ENCODE measurements around the gene ACSM4. TPM values are rescaled to one million over a fixed set of nuclear protein-coding genes. Genes with fewer than 3 reads are reported as not detected.
A peak's percentile ranks its signal among the peaks of the same experiment; 100 is the strongest.

Gene ACSM4
- polyA plus RNA-seq, 1 of the 3 experiments (the other 2 are of a cell fraction) = not detected

GRCh38 chr12:7374423-7375144 is 70.7 kb downstream of the ACSM4 start:
- Histone ChIP-seq H2AFZ (ENCODE audit: low read depth) (no peak overlapping the region), H3K9me3 (no peaks in the 10 kb centered on the region; the same call in 1 of the 2 replicates), H3K9ac (no peak overlapping the region), H3K79me2 (ENCODE audit: insufficient read depth) (no peaks in the 10 kb centered on the region), H3K27me3 (ENCODE audit: insufficient read depth) (no peaks in the 10 kb centered on the region; the same call in 1 of the 2 replicates), H3F3A (replicated peaks; ENCODE audit: insufficient read depth) (peaks cover 5% of the 10 kb centered on the region), H3K4me1 (ENCODE audit: control insufficient read depth in 1 of 2, insufficient read depth in 2 of 2, low read depth in 1 of 2, low read length in 1 of 2) (peaks cover 0 to 2% of the 10 kb centered on the region in 2 experiments; a peak in 1 of 4 replicates), H3K4me3 (ENCODE audit: low read depth in 2 of 2, low read length in 1 of 2) (no peak overlapping the region; a peak in 2 of 4 replicates), H3K4me2 (no peak overlapping the region), H4K20me1 (ENCODE audit: insufficient read depth) (no peaks in the 10 kb centered on the region), H3K9me2 (no peaks in the 10 kb centered on the region), H3K27ac (ENCODE audit: low read depth in 2 of 2, low read length in 1 of 2) (no peak overlapping the region), H3K36me3 (replicated peaks in 1 of 2; ENCODE audit: control insufficient read depth in 1 of 2, insufficient read depth in 2 of 2, low read length in 1 of 2) (peaks cover 0 to 3% of the 10 kb centered on the region in 2 experiments)
- WGBS (ENCODE audit: low lambda C conversion rate) = 10% methylated on average over 13 of the region's 17 CpGs
- ChIA-PET CTCF (interaction anchor here (0.9 kb wide), 1 partner anchor 21 kb away, joined by 3 read pairs; no protein-coding TSS in a partner anchor), POLR2A (no interaction called here)
- DNase-seq = peak; percentile 40
- peak; percentile 70 for TF ChIP-seq CTCF (IDR thresholded peaks at IDR 0.05)
- TF ChIP-seq EP300 (IDR thresholded peaks at IDR 0.05; ENCODE audit: borderline replicate concordance in 1 of 2, low read depth in 1 of 2, low read length in 1 of 2) = no peak
- TF ChIP-seq JUND (IDR thresholded peaks at IDR 0.05) = no peak
- TF ChIP-seq ZBTB33 (IDR thresholded peaks at IDR 0.05; ENCODE audit: borderline replicate concordance, low read depth) = no peak
- TF ChIP-seq RXRA (IDR thresholded peaks at IDR 0.05; ENCODE audit: borderline replicate concordance, low read depth) = no peak
- no peak for TF ChIP-seq GABPA (IDR thresholded peaks at IDR 0.05; ENCODE audit: low read depth)
- TF ChIP-seq MXI1 (IDR thresholded peaks at IDR 0.05; ENCODE audit: low read depth, low read length) = no peak
- TF ChIP-seq NRF1 (IDR thresholded peaks at IDR 0.05; ENCODE audit: low read depth, low read length) = no peak
- TF ChIP-seq REST (IDR thresholded peaks at IDR 0.05; ENCODE audit: low read depth, low read length) = no peak
- TF ChIP-seq MEF2A (IDR thresholded peaks at IDR 0.05; ENCODE audit: borderline replicate concordance, low read depth) = no peak
- TF ChIP-seq POLR2AphosphoS5 (IDR thresholded peaks at IDR 0.05; ENCODE audit: low read depth, low read length) = no peak
- TF ChIP-seq RAD21 (IDR thresholded peaks at IDR 0.05; ENCODE audit: low read length) = peak; percentile 56
- no peak for TF ChIP-seq FOSL2 (IDR thresholded peaks at IDR 0.05; ENCODE audit: borderline replicate concordance, low read depth)
- no peak for TF ChIP-seq CHD2 (IDR thresholded peaks at IDR 0.05; ENCODE audit: low read length, partially characterized antibody)
- no peak for TF ChIP-seq IRF3 (IDR thresholded peaks at IDR 0.05; ENCODE audit: low read depth, low read length)
- TF ChIP-seq TCF12 (IDR thresholded peaks at IDR 0.05) = no peak
- peak; percentile 49 for TF ChIP-seq SMC3 (IDR thresholded peaks at IDR 0.05; ENCODE audit: low read depth, low read length)
- TF ChIP-seq USF1 (IDR thresholded peaks at IDR 0.05; ENCODE audit: borderline replicate concordance, low read depth) = no peak
- no peak for TF ChIP-seq TEAD4 (IDR thresholded peaks at IDR 0.05; ENCODE audit: borderline replicate concordance, insufficient read depth)
- no peak for TF ChIP-seq ELF1 (IDR thresholded peaks at IDR 0.05)
- TF ChIP-seq YY1 (IDR thresholded peaks at IDR 0.05; ENCODE audit: low read depth) = no peak
- no peak for TF ChIP-seq NFIC (IDR thresholded peaks at IDR 0.05; ENCODE audit: borderline replicate concordance)

All from SK-N-SH (cell line).